ENCODE measurements around the gene TIMP2.

GRCh38 chr17:78933025-78933958 lies 8.1 kb upstream of the TIMP2 start:
- TF ChIP-seq CTCF (conservative IDR thresholded peaks at IDR 0.05; ENCODE audit: low read length) (no peak), EZH2phosphoT487 (IDR thresholded peaks at IDR 0.05; ENCODE audit: borderline replicate concordance, low read depth, low read length) (no peak)

Measured in OCI-LY7 (cell line).